Lower lobe of right lung (tissue), 2 donors: ENCODE results near the gene LRRC26. TPM values are rescaled to one million over a fixed set of nuclear protein-coding genes. Genes with fewer than 3 reads are reported as not detected.

ENCODE experiments used
- ATAC-seq, 2 donors: fragments of 200-7000 bp; cut with Tn5 transposase; one replicate each; pipeline ENCODE4 v1.9.1; 2020 to 2022; ENCODE audit warnings: mild to moderate bottlenecking in 2 of 2, moderate library complexity in 2 of 2
- DNase-seq: peaks from one replicate; pipeline ENCODE4 v3.0.0-alpha.2; 2020
- H3K27ac ChIP-seq: fragments of 200-600 bp; one replicate; pipeline ENCODE4 v1.8.0; 2022
- H3K27me3 ChIP-seq: fragments of 200-600 bp; one replicate; pipeline ENCODE4 v1.8.0; 2022; ENCODE audit warnings: low read depth
- H3K36me3 ChIP-seq: fragments of 200-600 bp; one replicate; pipeline ENCODE4 v1.8.0; 2022; ENCODE audit warnings: mild to moderate bottlenecking
- H3K4me1 ChIP-seq: fragments of 200-600 bp; one replicate; pipeline ENCODE4 v1.8.0; 2022
- H3K4me3 ChIP-seq: fragments of 200-600 bp; one replicate; pipeline ENCODE4 v1.8.0; 2022; ENCODE audit warnings: mild to moderate bottlenecking
- H3K9me3 ChIP-seq: fragments of 200-600 bp; one replicate; pipeline ENCODE4 v1.8.0; 2022
- intact Hi-C: fragments of 100-400 bp; cut with DNase I; formaldehyde crosslinking; loops from one replicate; pipeline ENCODE4 v1.11.0; 2022
- total RNA-seq: library from RNA; stranded (reverse); fragmentation: NEBNext Ultra II Directional; extraction: Animal tissue kit (Norgen Biotek cat#: 25700); gene quantifications from one replicate; pipeline ENCODE4 v1.2.1, GENCODE V29; 2021
- TF ChIP-seq, protein P1 (sequence below): fragments of 200-600 bp; IDR thresholded peaks from one replicate; pipeline ENCODE4 v1.8.0; 2022; ENCODE audit warnings: antibody characterized with exemption, mild to moderate bottlenecking
- donor health status: DM: no; HTN: yes; CAD: no; lungs with severe emphysema.

Gene LRRC26
- total RNA-seq, 1 donor from 2014 or later: 1.0 TPM

DNA sequence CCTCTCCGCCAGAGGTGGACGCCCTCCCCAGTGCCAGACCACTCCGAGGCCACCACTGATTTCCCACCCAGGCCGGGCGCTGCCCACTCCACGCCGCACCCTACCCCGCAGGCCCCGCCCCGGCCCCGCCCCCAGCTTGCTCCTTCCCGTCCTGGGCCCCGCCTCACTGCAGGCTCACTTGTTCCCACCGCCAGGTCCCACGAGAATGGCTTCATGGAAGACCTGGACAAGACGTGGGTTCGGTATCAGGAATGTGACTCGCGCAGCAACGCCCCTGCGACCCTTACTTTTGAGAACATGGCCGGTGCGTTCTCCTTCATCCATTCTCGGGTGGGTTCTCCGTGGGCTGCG is 6.5 kb downstream of the LRRC26 start:
- H3K36me3 ChIP-seq: no peaks in the 10 kb centered on the region
- TF ChIP-seq, protein P1, sequence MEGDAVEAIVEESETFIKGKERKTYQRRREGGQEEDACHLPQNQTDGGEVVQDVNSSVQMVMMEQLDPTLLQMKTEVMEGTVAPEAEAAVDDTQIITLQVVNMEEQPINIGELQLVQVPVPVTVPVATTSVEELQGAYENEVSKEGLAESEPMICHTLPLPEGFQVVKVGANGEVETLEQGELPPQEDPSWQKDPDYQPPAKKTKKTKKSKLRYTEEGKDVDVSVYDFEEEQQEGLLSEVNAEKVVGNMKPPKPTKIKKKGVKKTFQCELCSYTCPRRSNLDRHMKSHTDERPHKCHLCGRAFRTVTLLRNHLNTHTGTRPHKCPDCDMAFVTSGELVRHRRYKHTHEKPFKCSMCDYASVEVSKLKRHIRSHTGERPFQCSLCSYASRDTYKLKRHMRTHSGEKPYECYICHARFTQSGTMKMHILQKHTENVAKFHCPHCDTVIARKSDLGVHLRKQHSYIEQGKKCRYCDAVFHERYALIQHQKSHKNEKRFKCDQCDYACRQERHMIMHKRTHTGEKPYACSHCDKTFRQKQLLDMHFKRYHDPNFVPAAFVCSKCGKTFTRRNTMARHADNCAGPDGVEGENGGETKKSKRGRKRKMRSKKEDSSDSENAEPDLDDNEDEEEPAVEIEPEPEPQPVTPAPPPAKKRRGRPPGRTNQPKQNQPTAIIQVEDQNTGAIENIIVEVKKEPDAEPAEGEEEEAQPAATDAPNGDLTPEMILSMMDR: no peak
- H3K27ac ChIP-seq: no peak overlapping the region
- peak overlapping the region; percentile 43 for H3K4me3 ChIP-seq
- no peaks in the 10 kb centered on the region for H3K9me3 ChIP-seq
- DNase-seq: no peak
- intact Hi-C loops: no loop called here
- peak; percentile 11 to 41 for ATAC-seq
- H3K27me3 ChIP-seq: peaks cover 99% of the 10 kb centered on the region
- peaks cover 28% of the 10 kb centered on the region for H3K4me1 ChIP-seq

DNA sequence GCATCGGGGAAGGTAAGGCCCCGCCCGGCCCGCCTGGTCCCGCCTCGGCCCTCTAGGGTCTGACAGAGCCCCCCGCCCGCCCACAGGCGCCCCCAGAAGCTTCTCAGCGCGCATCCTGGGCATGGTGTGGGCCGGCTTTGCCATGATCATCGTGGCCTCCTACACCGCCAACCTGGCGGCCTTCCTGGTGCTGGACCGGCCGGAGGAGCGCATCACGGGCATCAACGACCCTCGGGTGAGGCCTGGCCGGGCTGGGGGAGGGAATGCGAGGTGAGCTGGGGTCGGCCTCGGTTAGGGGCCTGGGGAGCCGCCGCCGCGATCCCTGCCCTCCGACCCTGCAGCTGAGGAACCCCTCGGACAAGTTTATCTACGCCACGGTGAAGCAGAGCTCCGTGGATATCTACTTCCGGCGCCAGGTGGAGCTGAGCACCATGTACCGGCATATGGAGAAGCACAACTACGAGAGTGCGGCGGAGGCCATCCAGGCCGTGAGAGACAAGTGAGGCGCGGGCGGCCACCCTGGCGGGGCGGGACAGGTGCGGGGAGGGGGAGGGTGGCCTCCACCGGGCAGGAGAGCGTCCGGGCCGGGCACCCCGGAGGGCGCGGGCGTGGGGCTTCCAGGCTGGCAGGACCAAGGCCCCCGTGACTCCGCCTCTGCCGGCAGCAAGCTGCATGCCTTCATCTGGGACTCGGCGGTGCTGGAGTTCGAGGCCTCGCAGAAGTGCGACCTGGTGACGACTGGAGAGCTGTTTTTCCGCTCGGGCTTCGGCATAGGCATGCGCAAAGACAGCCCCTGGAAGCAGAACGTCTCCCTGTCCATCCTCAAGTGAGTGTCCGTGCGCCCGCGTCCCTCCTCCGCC is 7.1 kb downstream of the LRRC26 start:
- intact Hi-C loops: no loop called here
- Histone ChIP-seq H3K9me3 (no peaks in the 10 kb centered on the region), H3K27ac (no peak overlapping the region), H3K4me3 (peak overlapping the region; percentile 43), H3K36me3 (no peaks in the 10 kb centered on the region), H3K27me3 (peaks cover 99% of the 10 kb centered on the region), H3K4me1 (peaks cover 22% of the 10 kb centered on the region)
- ATAC-seq: peak; percentile 34 to 76
- TF ChIP-seq, protein P1: peak; percentile 14
- DNase-seq: no peak

DNA sequence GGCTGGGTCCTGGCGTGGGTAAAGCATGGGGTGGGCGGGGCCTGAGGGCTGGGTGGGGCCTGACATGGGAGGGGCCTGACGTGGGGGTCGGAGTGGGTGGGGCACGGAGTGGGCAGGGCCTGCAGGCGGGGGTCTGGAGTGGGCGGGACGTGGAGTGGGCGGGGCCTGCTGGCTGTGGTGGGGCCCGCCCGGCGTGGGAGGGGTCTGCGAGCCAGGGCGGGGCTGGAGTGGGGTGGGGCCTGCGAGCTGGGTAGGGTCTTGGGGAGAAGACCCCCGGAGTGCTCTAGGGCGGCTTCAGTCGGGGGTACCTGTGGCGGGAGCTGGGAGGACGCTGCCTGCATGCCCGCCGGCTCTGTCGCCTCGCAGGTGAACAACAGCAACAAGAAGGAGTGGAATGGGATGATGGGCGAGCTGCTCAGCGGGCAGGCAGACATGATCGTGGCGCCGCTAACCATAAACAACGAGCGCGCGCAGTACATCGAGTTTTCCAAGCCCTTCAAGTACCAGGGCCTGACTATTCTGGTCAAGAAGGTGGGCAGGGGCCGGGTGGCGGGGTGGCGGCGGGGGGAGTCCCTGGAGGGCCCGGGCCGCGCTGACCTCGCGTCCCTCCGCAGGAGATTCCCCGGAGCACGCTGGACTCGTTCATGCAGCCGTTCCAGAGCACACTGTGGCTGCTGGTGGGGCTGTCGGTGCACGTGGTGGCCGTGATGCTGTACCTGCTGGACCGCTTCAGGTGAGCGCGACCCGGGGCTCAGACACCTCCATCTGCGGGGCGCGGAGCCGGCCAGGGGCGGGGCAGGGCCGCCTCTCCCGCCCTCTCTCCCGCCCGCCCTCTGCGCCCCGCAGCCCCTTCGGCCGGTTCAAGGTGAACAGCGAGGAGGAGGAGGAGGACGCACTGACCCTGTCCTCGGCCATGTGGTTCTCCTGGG is 8.0 kb downstream of the LRRC26 start:
- intact Hi-C loops: no loop called here
- Histone ChIP-seq H3K9me3 (no peaks in the 10 kb centered on the region), H3K4me1 (peaks cover 20% of the 10 kb centered on the region), H3K27me3 (peaks cover 98% of the 10 kb centered on the region), H3K4me3 (no peak overlapping the region), H3K27ac (no peak overlapping the region), H3K36me3 (no peaks in the 10 kb centered on the region)
- DNase-seq: no peak
- peak in 1 of 2 donors; percentile 2 for ATAC-seq
- TF ChIP-seq, protein P1: no peak

DNA sequence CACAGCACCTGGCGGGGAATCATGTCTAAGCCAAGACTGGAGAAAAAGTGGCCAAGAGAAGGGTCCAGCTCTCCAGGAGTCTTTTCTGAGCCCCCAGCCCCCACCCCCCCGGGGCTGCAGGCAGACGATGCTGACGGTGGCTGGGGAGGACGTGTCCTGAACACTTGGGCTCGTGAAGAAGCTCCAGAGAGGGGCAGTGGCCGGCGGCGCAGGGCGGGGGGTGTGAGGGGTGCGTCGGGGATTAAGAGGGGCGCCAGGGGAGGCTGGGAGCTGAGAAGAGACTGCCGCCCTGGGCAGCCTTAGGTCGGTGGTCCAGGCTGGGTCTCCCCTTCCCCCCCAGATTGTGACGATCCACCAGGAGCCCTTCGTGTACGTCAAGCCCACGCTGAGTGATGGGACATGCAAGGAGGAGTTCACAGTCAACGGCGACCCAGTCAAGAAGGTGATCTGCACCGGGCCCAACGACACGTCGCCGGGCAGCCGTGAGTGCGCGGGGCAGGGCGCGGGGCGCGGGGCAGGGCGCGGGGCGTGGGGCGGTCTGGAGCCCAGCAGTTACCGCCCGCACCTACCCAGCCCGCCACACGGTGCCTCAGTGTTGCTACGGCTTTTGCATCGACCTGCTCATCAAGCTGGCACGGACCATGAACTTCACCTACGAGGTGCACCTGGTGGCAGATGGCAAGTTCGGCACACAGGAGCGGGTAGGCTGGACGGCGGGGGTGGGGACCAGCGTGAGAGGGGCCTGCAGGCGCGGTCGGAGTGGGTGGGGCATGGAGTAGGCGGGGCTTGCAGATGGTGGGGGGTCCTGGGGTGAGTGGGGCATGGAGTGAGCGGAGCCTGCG is 8.9 kb downstream of the LRRC26 start:
- ATAC-seq (no peak), DNase-seq (no peak)
- Histone ChIP-seq H3K9me3 (no peaks in the 10 kb centered on the region), H3K27me3 (peaks cover 98% of the 10 kb centered on the region), H3K4me1 (peaks cover 24% of the 10 kb centered on the region), H3K36me3 (no peaks in the 10 kb centered on the region), H3K4me3 (no peak overlapping the region), H3K27ac (no peak overlapping the region)
- TF ChIP-seq, protein P1: no peak
- intact Hi-C loops: no loop called here

DNA sequence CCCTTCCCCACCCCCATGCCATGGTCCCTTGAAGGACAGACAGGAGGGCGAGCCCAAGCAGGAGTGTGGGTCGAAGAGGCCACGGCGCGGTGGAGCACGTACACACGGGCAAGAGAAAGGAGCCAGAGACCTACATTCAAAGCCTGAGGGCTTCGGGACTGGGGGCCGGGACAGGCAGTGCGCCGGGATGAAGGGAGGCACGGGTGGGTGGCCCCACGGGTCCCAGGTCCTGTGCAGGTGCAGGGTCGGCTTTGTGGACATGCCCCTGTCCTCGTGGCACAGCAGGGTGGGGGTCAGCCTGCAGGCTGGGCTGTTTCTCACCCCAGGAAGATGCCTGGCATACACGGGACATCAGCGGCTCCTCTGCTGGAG is 9.8 kb downstream of the LRRC26 start:
- H3K36me3 ChIP-seq: no peaks in the 10 kb centered on the region
- ATAC-seq (no peak), DNase-seq (no peak)
- no peak overlapping the region for H3K4me3 ChIP-seq
- H3K27ac ChIP-seq: no peak overlapping the region
- H3K9me3 ChIP-seq: no peaks in the 10 kb centered on the region
- H3K27me3 ChIP-seq: peaks cover 96% of the 10 kb centered on the region
- peaks cover 24% of the 10 kb centered on the region for H3K4me1 ChIP-seq
- TF ChIP-seq, protein P1: no peak
- intact Hi-C loops: no loop called here
